Bronchial epithelial cell (primary cell): ENCODE data around the gene MC2R. TPM values are rescaled to one million over a fixed set of nuclear protein-coding genes. Genes with fewer than 3 reads are reported as not detected.

Experiments
- DNase-seq: peaks from one replicate; pipeline ENCODE4 v3.0.0-alpha.2; 2010; ENCODE audit warnings: low read depth
- FAIRE-seq: peaks from 2 replicates; lab custom pipeline; 2011; peaks lifted over from hg19 to GRCh38; lab: Jason Lieb, UNC
- H3K27me3 ChIP-seq: 2 replicates; pipeline ENCODE4 v1.5.1; 2011; ENCODE audit warnings: low read length; ENCODE audit not compliant: control insufficient read depth, insufficient read depth
- H3K36me3 ChIP-seq: 2 replicates; pipeline ENCODE4 v1.5.1; 2011; ENCODE audit warnings: low read length; ENCODE audit not compliant: control insufficient read depth, insufficient read depth
- H3K4me3 ChIP-seq: 2 replicates; pipeline ENCODE4 v1.5.1; 2011; ENCODE audit warnings: mild to moderate bottlenecking, low read depth, low read length, control low read depth
- CTCF ChIP-seq: IDR thresholded peaks from 2 replicates; pipeline ENCODE4 v1.5.1; 2011; ENCODE audit warnings: mild to moderate bottlenecking, moderate library complexity, low read length, control low read depth, inconsistent platforms; ENCODE audit not compliant: insufficient read depth, severe bottlenecking
- total RNA-seq: library from RNA; depleted of rRNA; stranded (reverse); fragments of >200 nt; gene quantifications from 2 replicates; pipeline ENCODE4 v1.2.1, GENCODE V29; 2014

MC2R gene
- total RNA-seq, 1 donor from 2014 or later: not detected

GRCh38 chr18:13932285-13933025 is 17.1 kb upstream of the MC2R start:
- H3K27me3 ChIP-seq: no peaks in the 10 kb centered on the region
- no peak overlapping the region for H3K4me3 ChIP-seq
- TF ChIP-seq CTCF: no peak
- H3K36me3 ChIP-seq: no peaks in the 10 kb centered on the region
- DNase-seq: no peak
- FAIRE-seq: no peak

DNA sequence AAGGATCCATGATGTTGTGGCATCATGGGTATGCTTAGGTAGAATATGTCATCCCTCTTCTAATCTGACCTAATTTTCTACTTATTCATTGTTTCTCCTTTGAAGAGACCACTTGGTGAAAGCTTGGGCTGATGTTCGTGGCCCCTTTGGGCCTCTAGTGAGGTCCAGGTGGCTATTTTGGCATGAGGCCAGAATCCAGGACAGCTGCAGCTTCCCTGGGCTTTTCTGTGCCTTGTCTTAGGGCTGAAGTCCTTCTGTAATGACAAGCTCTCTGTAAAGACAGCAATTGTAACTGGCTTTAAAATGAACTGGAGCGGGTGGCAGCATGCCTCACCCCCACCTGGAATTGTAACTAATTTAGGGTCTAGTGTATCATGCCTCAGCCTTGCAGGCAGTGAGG is 15.6 kb upstream of the MC2R start:
- H3K36me3 ChIP-seq: no peaks in the 10 kb centered on the region
- DNase-seq (no peak), FAIRE-seq (no peak)
- no peak overlapping the region for H3K4me3 ChIP-seq
- no peak for TF ChIP-seq CTCF
- H3K27me3 ChIP-seq: no peaks in the 10 kb centered on the region

- DNase-seq (no peak), FAIRE-seq (no peak)
- no peak for TF ChIP-seq CTCF
- Histone ChIP-seq H3K4me3 (no peak overlapping the region), H3K27me3 (no peaks in the 10 kb centered on the region), H3K36me3 (no peaks in the 10 kb centered on the region)
Measured at GRCh38 chr18:13923221-13923620, 7.9 kb upstream of the MC2R start.

GRCh38 chr18:13918898-13919297 is 3.6 kb upstream of the MC2R start:
- TF ChIP-seq CTCF: no peak
- H3K4me3 ChIP-seq: no peak overlapping the region
- DNase-seq (no peak), FAIRE-seq (no peak)
- H3K36me3 ChIP-seq: no peaks in the 10 kb centered on the region
- no peaks in the 10 kb centered on the region for H3K27me3 ChIP-seq

DNA sequence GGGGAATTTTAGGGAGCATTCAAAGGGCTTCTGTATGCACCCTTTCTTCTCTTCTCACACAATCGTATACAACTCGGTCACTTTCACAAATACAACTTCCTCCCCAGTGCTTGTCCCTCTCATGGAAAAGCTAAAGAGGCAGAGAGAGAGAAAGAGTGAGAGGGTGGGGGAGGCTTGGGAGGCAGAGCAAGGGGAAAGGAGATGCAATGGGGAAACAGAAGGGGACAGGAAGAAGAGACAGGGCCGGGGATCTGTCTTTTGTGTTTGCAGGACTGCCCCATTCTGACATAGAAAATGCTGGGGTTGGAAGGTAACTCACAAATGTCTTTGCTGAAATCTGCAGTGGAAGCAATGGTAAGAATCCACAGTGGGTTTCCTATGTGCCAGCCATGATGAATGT is 2.1 kb upstream of the MC2R start:
- no peak for FAIRE-seq
- no peak for DNase-seq
- Histone ChIP-seq H3K27me3 (no peaks in the 10 kb centered on the region), H3K36me3 (no peaks in the 10 kb centered on the region), H3K4me3 (no peak overlapping the region)
- TF ChIP-seq CTCF: no peak

- TF ChIP-seq CTCF: no peak
- Histone ChIP-seq H3K36me3 (no peaks in the 10 kb centered on the region), H3K4me3 (no peak overlapping the region), H3K27me3 (no peaks in the 10 kb centered on the region)
- FAIRE-seq (no peak), DNase-seq (no peak)
Measured at GRCh38 chr18:13916559-13916958, 1.2 kb upstream of the MC2R start.
